ENCODE results near the gene GAL3ST2. TPM values are rescaled to one million over a fixed set of nuclear protein-coding genes. Genes with fewer than 3 reads are reported as not detected.

The GAL3ST2 gene
- total and polyA plus RNA-seq, 2 of the 8 experiments (the other 6 are each of a cell fraction or from before 2014, with no cell fraction given), result not detected

DNA sequence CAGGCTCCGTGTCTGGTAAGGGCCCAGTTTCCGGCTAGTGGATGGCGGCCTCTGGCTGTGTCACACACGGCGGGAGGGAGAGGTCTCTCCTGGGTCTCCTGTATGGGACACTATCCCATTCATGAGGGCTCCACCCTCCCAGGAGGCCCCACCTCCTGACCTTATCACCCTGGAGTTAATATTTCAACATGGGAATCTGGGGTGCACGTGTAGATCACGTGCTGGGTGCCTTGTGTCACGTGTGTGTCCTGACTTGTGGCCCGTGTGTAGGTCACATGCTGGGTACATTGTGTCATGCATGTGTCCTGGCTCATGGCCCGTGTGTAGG, 42.3 kb downstream of the GAL3ST2 start:
- H3K36me3 ChIP-seq (ENCODE audit: control insufficient read depth in 2 of 4, insufficient read depth in 4 of 4, low read length in 3 of 4), result no peaks in the 10 kb centered on the region
- no peak overlapping the region for H2BK5ac ChIP-seq (ENCODE audit: low read depth, low read length)
- H3K4ac ChIP-seq (replicated peaks; ENCODE audit: insufficient read length, low read depth, low read length), result no peak overlapping the region
- no peak overlapping the region for H3K14ac ChIP-seq (ENCODE audit: insufficient read length)
- peaks cover 0 to 9% (median 0%) of the 10 kb centered on the region in 4 experiments; a peak in 2 of 7 replicates for H3K4me1 ChIP-seq (replicated peaks in 1 of 4; ENCODE audit: control insufficient read depth in 3 of 4, insufficient read depth in 4 of 4, low read length in 3 of 4)
- no peak overlapping the region for H2BK120ac ChIP-seq (replicated peaks; ENCODE audit: low read depth, low read length)
- POLR2A ChIA-PET (ENCODE audit: partially characterized antibody), result no interaction called here
- H3K79me2 ChIP-seq (ENCODE audit: control insufficient read depth in 1 of 2, insufficient read depth in 2 of 2, low read length in 2 of 2), result no peaks in the 10 kb centered on the region
- H2AK5ac ChIP-seq (ENCODE audit: low read depth, low read length), result no peak overlapping the region
- no peaks in the 10 kb centered on the region for H4K20me1 ChIP-seq (replicated peaks in 1 of 2; ENCODE audit: control insufficient read depth in 1 of 2, insufficient read depth in 2 of 2, low read length in 2 of 2)
- H2BK20ac ChIP-seq (ENCODE audit: low read length), result no peak overlapping the region
- H4K8ac ChIP-seq (ENCODE audit: extremely low read depth, insufficient read depth, low read length), result no peak overlapping the region
- 0 out of 2 replicates have a peak overlapping the region, but pooled peaks have one; percentile 65 for H2BK15ac ChIP-seq (ENCODE audit: low read length)
- peaks cover 0 to 5% of the 10 kb centered on the region in 2 experiments; a peak in 2 of 4 replicates for H3K9me3 ChIP-seq (ENCODE audit: insufficient read depth in 2 of 2, low read depth in 1 of 2, low read length in 1 of 2)
- H3K23me2 ChIP-seq (ENCODE audit: low read depth, low read length), result no peaks in the 10 kb centered on the region
- no peak overlapping the region for H3K27ac ChIP-seq (ENCODE audit: low read depth, low read length)
- no peak overlapping the region for H4K91ac ChIP-seq (replicated peaks; ENCODE audit: insufficient read length, low read length)
- no peak overlapping the region for H3K9ac ChIP-seq (replicated peaks in 1 of 4; ENCODE audit: extremely low read depth in 1 of 4, low read depth in 3 of 4, low read length in 3 of 4)
- H3K27me3 ChIP-seq (replicated peaks in 1 of 4; ENCODE audit: control insufficient read depth in 3 of 4, extremely low read depth in 1 of 4, insufficient read depth in 3 of 4, low read length in 3 of 4), result no peaks in the 10 kb centered on the region
- no peak overlapping the region for H2BK12ac ChIP-seq (ENCODE audit: low read depth, low read length)
- H3K56ac ChIP-seq (replicated peaks; ENCODE audit: insufficient read length, low read depth, low read length), result no peak overlapping the region
- H3K23ac ChIP-seq (ENCODE audit: insufficient read length), result no peak overlapping the region
- WGBS, 2 experiments (ENCODE audit: extremely low coverage in 1 of 2, insufficient coverage in 1 of 2, insufficient read length in 1 of 2, insufficient replicate concordance in 2 of 2, low coverage in 1 of 2, low lambda C conversion rate in 2 of 2, missing lambda C conversion rate in 1 of 2), result 89% methylated on average over 10 of the region's 10 CpGs; no CpG with 5 or more reads in 1 of the 2 experiments
- H3K4me2 ChIP-seq (ENCODE audit: insufficient read depth in 1 of 2, low read depth in 2 of 2, low read length in 2 of 2), result no peak overlapping the region
- DNase-seq (ENCODE audit: low read depth in 1 of 2, low spot score in 2 of 2) (no peak), FAIRE-seq (no peak)
- H4K5ac ChIP-seq (ENCODE audit: insufficient read length, low read depth, low read length), result no peak overlapping the region
- CTCF ChIA-PET (ENCODE audit: partially characterized antibody), result no interaction called here
- no peak overlapping the region for H2AFZ ChIP-seq (ENCODE audit: low read length)
- no peak overlapping the region for H3K4me3 ChIP-seq (ENCODE audit: extremely low read depth in 1 of 4, insufficient read depth in 2 of 4, low read depth in 3 of 4, low read length in 4 of 4)
- no peaks in the 10 kb centered on the region for H3K79me1 ChIP-seq (ENCODE audit: low read depth, low read length)
- H3K18ac ChIP-seq (ENCODE audit: extremely low read depth, low read length), result no peak overlapping the region
- TF ChIP-seq SP4 (IDR thresholded peaks at IDR 0.05; ENCODE audit: low read length) (no peak), PHF8 (conservative IDR thresholded peaks at IDR 0.05; ENCODE audit: low read depth, low read length) (no peak), CREB1 (IDR thresholded peaks at IDR 0.05) (no peak), CTBP2 (IDR thresholded peaks at IDR 0.05; ENCODE audit: borderline replicate concordance, insufficient read depth, insufficient read length, low read length) (no peak), TBP (IDR thresholded peaks at IDR 0.05; ENCODE audit: low read depth, low read length) (no peak), TAF1 (IDR thresholded peaks at IDR 0.05; ENCODE audit: low read depth, low read length) (no peak), HDAC6 (IDR thresholded peaks at IDR 0.05; ENCODE audit: low read depth, low read length) (no peak), KDM4A (IDR thresholded peaks at IDR 0.05; ENCODE audit: low read depth, low read length, severe bottlenecking) (no peak), POLR2A (IDR thresholded peaks at IDR 0.05; ENCODE audit: control extremely low read depth in 1 of 2, low read depth in 2 of 2, low read length in 2 of 2) (no peak), NANOG (IDR thresholded peaks at IDR 0.05; ENCODE audit: insufficient read depth, low read depth, low read length, poor library complexity, severe bottlenecking) (no peak), HDAC2 (IDR thresholded peaks at IDR 0.05; ENCODE audit: borderline replicate concordance in 1 of 2, low read depth in 2 of 2, low read length in 2 of 2) (no peak), JUND (IDR thresholded peaks at IDR 0.05; ENCODE audit: low read length) (no peak), CTCF (IDR thresholded peaks at IDR 0.05; ENCODE audit: control extremely low read depth in 1 of 3, insufficient read depth in 1 of 3, low read depth in 1 of 3, low read length in 3 of 3) (no peak)

Measured in H1 (cell line).